Stomach (tissue), 9 donors: ENCODE measurements around the gene PLEKHG4B. TPM values are rescaled to one million over a fixed set of nuclear protein-coding genes. Genes with fewer than 3 reads are reported as not detected.

ENCODE experiments used
- DNase-seq, 2 donors: peaks; one replicate each; pipeline versions ENCODE4 v3.0.0 to v3.0.0-alpha.2; 2013 to 2019
- H3K27ac ChIP-seq, 5 donors: fragments of 200-600 bp in 4 of 5; sonication (generic) in 4 of 5; one replicate each; pipeline ENCODE4 v1.5.1; 2013 to 2019; ENCODE audit warnings: mild to moderate bottlenecking in 1 of 5, moderate library complexity in 1 of 5
- H3K27me3 ChIP-seq, 3 donors: fragments of 200-600 bp; sonication (generic); one replicate each; pipeline ENCODE4 v1.5.1; 2017 to 2019; ENCODE audit warnings: mixed run types in 1 of 3
- H3K36me3 ChIP-seq, 4 donors: fragments of 200-600 bp; sonication (generic); 1 replicate in 3 of 4; 2 replicates in 1 of 4; pipeline ENCODE4 v1.5.1; 2016 to 2019
- H3K4me1 ChIP-seq, 4 donors: fragments of 200-600 bp; sonication (generic); one replicate each; pipeline ENCODE4 v1.5.1; 2016 to 2019
- H3K4me3 ChIP-seq, 4 donors: fragments of 200-600 bp; sonication (generic) in 3 of 4; one replicate each; pipeline ENCODE4 v1.5.1; 2016 to 2019; ENCODE audit warnings: mild to moderate bottlenecking in 1 of 4
- H3K9me3 ChIP-seq, 4 donors: fragments of 200-600 bp; sonication (generic); one replicate each; pipeline ENCODE4 v1.5.1; 2016 to 2019
- CTCF ChIP-seq, 7 experiments: fragments of 450-650 bp in 4 of 7; fragments of 200-600 bp in 3 of 7; sonication (generic) in 3 of 7; IDR thresholded peaks; one replicate each; pipeline ENCODE4 v1.5.1; 2016 to 2019; ENCODE audit warnings: antibody characterized with exemption in 7 of 7, control low read depth in 2 of 7, mild to moderate bottlenecking in 1 of 7
- EP300 ChIP-seq: sonication (generic); formaldehyde crosslinking; IDR thresholded peaks from one replicate; pipeline ENCODE4 v1.6.1; 2017; ENCODE audit warnings: antibody characterized with exemption
- POLR2A ChIP-seq, 4 donors: fragments of 450-650 bp; IDR thresholded peaks; one replicate each; pipeline ENCODE4 v1.6.1; 2016; ENCODE audit warnings: antibody characterized with exemption in 4 of 4, control low read depth in 2 of 4, mild to moderate bottlenecking in 1 of 4, moderate library complexity in 1 of 4
- POLR2AphosphoS5 ChIP-seq, 3 donors: sonication (generic); formaldehyde crosslinking; IDR thresholded peaks; one replicate each; pipeline ENCODE4 v1.6.1; 2016; ENCODE audit warnings: antibody characterized with exemption in 3 of 3
- WGBS, 5 donors: extraction: QIAGEN DNeasy Blood & Tissue Kit in 3 of 5; methylation state at CpG; one replicate each; pipeline versions ENCODE4 v1.1.5 to v1.1.7; 2013 to 2018; 5-methylcytosine and 5-hydroxymethylcytosine counted together
- intact Hi-C: fragments of 100-400 bp; cut with DNase I; formaldehyde crosslinking; loops from one replicate; pipeline ENCODE4 v1.15.1; 2023; ENCODE audit warnings: low total_unique reads
- polyA plus RNA-seq, 3 donors: library from polyadenylated mRNA; stranded (reverse); fragments of 200-250 nt; gene quantifications; one replicate each; pipeline ENCODE4 v1.2.3, GENCODE V29; 2013
- total RNA-seq, 5 donors: library from RNA; depleted of rRNA; stranded (reverse); fragments of >200 nt; gene quantifications; one replicate each; pipeline versions ENCODE4 v1.1.0 to v1.2.3, GENCODE V29; 2014 to 2016
- donor health status: healthy with polysubstance abuse.
- donor health status: Bipolar disorder and iron deficiency.
- donor health status: healthy.

Gene PLEKHG4B
- total and polyA plus RNA-seq, 8 donors: 0.15 to 4.3 (median 1.8) TPM; not detected in 1

- no peaks in the 10 kb centered on the region for H3K36me3 ChIP-seq
- H3K4me1 ChIP-seq: no peaks in the 10 kb centered on the region
- no peak overlapping the region for H3K4me3 ChIP-seq
- WGBS, 5 donors: 79 to 90% (median 86%) methylated on average over 6 of the region's 6 CpGs
- no peak for TF ChIP-seq CTCF (IDR thresholded peaks at IDR 0.05)
- TF ChIP-seq EP300: no peak
- no peak for TF ChIP-seq POLR2AphosphoS5 (IDR thresholded peaks at IDR 0.05)
- no peak for TF ChIP-seq POLR2A (IDR thresholded peaks at IDR 0.05)
- intact Hi-C loops: no loop called here
- no peak overlapping the region for H3K27ac ChIP-seq
- H3K9me3 ChIP-seq: no peaks in the 10 kb centered on the region
- no peak for DNase-seq
- H3K27me3 ChIP-seq: peaks cover 0 to 23% (median 0%) of the 10 kb centered on the region in 3 donors
Observed at GRCh38 chr5:104778-105296, 12.9 kb downstream of the PLEKHG4B start.

- Histone ChIP-seq H3K9me3 (no peaks in the 10 kb centered on the region), H3K4me1 (no peaks in the 10 kb centered on the region)
- peak in 1 of 2 donors; percentile 34 for DNase-seq
Observed at GRCh38 chr5:105504-106070, 13.6 kb downstream of the PLEKHG4B start.

GRCh38 chr5:106587-106986 is 14.6 kb downstream of the PLEKHG4B start:
- no peak overlapping the region for H3K4me3 ChIP-seq
- H3K9me3 ChIP-seq: no peaks in the 10 kb centered on the region
- no peaks in the 10 kb centered on the region for H3K4me1 ChIP-seq
- intact Hi-C loops: no loop called here
- TF ChIP-seq POLR2AphosphoS5 (IDR thresholded peaks at IDR 0.05) (no peak), POLR2A (IDR thresholded peaks at IDR 0.05) (no peak), EP300 (no peak), CTCF (IDR thresholded peaks at IDR 0.05) (no peak)
- no peaks in the 10 kb centered on the region for H3K36me3 ChIP-seq
- no peak for DNase-seq
- H3K27me3 ChIP-seq: peaks cover 0 to 14% (median 0%) of the 10 kb centered on the region in 3 donors
- 80 to 90% (median 88%) methylated on average over 10 to 13 of the region's 13 CpGs for WGBS, 5 donors
- no peak overlapping the region for H3K27ac ChIP-seq

More at GRCh38 chr5:105504-106070, 13.6 kb downstream of the PLEKHG4B start:
- H3K27ac ChIP-seq: no peak overlapping the region
- no peaks in the 10 kb centered on the region for H3K36me3 ChIP-seq
- WGBS, 5 donors: 65 to 76% (median 75%) methylated on average over 13 of the region's 13 CpGs
- TF ChIP-seq CTCF (IDR thresholded peaks at IDR 0.05): no peak
- no peak for TF ChIP-seq EP300
- no peak for TF ChIP-seq POLR2A (IDR thresholded peaks at IDR 0.05)
- H3K4me3 ChIP-seq: no peak overlapping the region
- intact Hi-C loops: no loop called here
- peaks cover 0 to 19% (median 0%) of the 10 kb centered on the region in 3 donors for H3K27me3 ChIP-seq

GRCh38 chr5:107526-107925 is 15.6 kb downstream of the PLEKHG4B start:
- Histone ChIP-seq H3K4me3 (no peak overlapping the region), H3K27ac (no peak overlapping the region), H3K27me3 (peaks cover 0 to 14% (median 0%) of the 10 kb centered on the region in 3 donors), H3K36me3 (no peaks in the 10 kb centered on the region), H3K9me3 (no peaks in the 10 kb centered on the region), H3K4me1 (no peaks in the 10 kb centered on the region)
- 86 to 96% (median 91%) methylated on average over 3 to 6 of the region's 6 CpGs for WGBS, 5 donors
- no peak for TF ChIP-seq POLR2A (IDR thresholded peaks at IDR 0.05)
- no peak for TF ChIP-seq POLR2AphosphoS5 (IDR thresholded peaks at IDR 0.05)
- no peak for TF ChIP-seq EP300
- no peak for TF ChIP-seq CTCF (IDR thresholded peaks at IDR 0.05)
- intact Hi-C loops: no loop called here
- no peak for DNase-seq
